HEK293 (cell line): ENCODE data around the gene RNH1.
A peak's percentile ranks its signal among the peaks of the same experiment; 100 is the strongest.

Experiments
- HOXA7 ChIP-seq: sonication (generic); formaldehyde crosslinking; IDR thresholded peaks from 2 replicates; pipeline ENCODE4 v1.8.1; 2022; ENCODE audit warnings: missing genetic modification reagents, borderline replicate concordance
- KLF1 ChIP-seq: fragments of 450-650 bp; formaldehyde crosslinking; IDR thresholded peaks from 2 replicates; pipeline ENCODE4 v1.5.1; 2016; ENCODE audit warnings: missing biosample characterization, missing genetic modification characterization
- KLF10 ChIP-seq: fragments of 450-650 bp; IDR thresholded peaks from 2 replicates; pipeline ENCODE4 v1.5.1; 2018; ENCODE audit warnings: missing biosample characterization, mild to moderate bottlenecking, missing genetic modification characterization
- OSR2 ChIP-seq: fragments of 450-650 bp; formaldehyde crosslinking; IDR thresholded peaks from 2 replicates; pipeline ENCODE4 v1.5.1; 2016; ENCODE audit warnings: missing biosample characterization, missing genetic modification characterization
- OVOL3 ChIP-seq: fragments of 450-650 bp; formaldehyde crosslinking; IDR thresholded peaks from 2 replicates; pipeline ENCODE4 v1.5.1; 2016; ENCODE audit warnings: missing biosample characterization, missing genetic modification characterization
- PRDM1 ChIP-seq: fragments of 450-650 bp; formaldehyde crosslinking; IDR thresholded peaks from 2 replicates; pipeline ENCODE4; 2016; ENCODE audit warnings: missing biosample characterization, missing genetic modification characterization
- SETDB1 ChIP-seq: IDR thresholded peaks from one replicate; pipeline ENCODE4 v1.6.1; 2017; ENCODE audit warnings: mild to moderate bottlenecking, low read length, moderate library complexity, mixed read lengths; ENCODE audit not compliant: insufficient read length
- ZBTB21 ChIP-seq: fragments of 450-650 bp; formaldehyde crosslinking; IDR thresholded peaks from 2 replicates; pipeline ENCODE4 v1.5.1; 2017; ENCODE audit warnings: missing biosample characterization, missing genetic modification characterization
- ZNF112 ChIP-seq: fragments of 450-650 bp; formaldehyde crosslinking; IDR thresholded peaks from 2 replicates; pipeline ENCODE4 v1.5.0; 2017; ENCODE audit warnings: missing biosample characterization, missing genetic modification characterization
- ZNF121 ChIP-seq: fragments of 450-650 bp; formaldehyde crosslinking; IDR thresholded peaks from 2 replicates; pipeline ENCODE4 v1.5.1; 2016; ENCODE audit warnings: missing biosample characterization, missing genetic modification characterization
- ZNF133 ChIP-seq: fragments of 450-650 bp; formaldehyde crosslinking; IDR thresholded peaks from 2 replicates; pipeline ENCODE4 v1.5.1; 2016; ENCODE audit warnings: missing biosample characterization, missing genetic modification characterization
- ZNF157 ChIP-seq: fragments of 450-650 bp; formaldehyde crosslinking; IDR thresholded peaks from 2 replicates; pipeline ENCODE4 v1.5.1; 2016; ENCODE audit warnings: missing biosample characterization, missing genetic modification characterization
- ZNF214 ChIP-seq: fragments of 450-650 bp; formaldehyde crosslinking; IDR thresholded peaks from 2 replicates; pipeline ENCODE4 v1.5.1; 2017; ENCODE audit warnings: missing biosample characterization, mild to moderate bottlenecking, missing genetic modification characterization, borderline replicate concordance
- ZNF23 ChIP-seq: fragments of 450-650 bp; formaldehyde crosslinking; IDR thresholded peaks from 2 replicates; pipeline ENCODE4 v1.5.1; 2016; ENCODE audit warnings: missing biosample characterization, missing genetic modification characterization, borderline replicate concordance
- ZNF311 ChIP-seq: fragments of 450-650 bp; formaldehyde crosslinking; IDR thresholded peaks from 2 replicates; pipeline ENCODE4 v1.5.1; 2017; ENCODE audit warnings: missing biosample characterization, missing genetic modification characterization, borderline replicate concordance
- ZNF350 ChIP-seq: fragments of 450-650 bp; formaldehyde crosslinking; IDR thresholded peaks from 2 replicates; pipeline ENCODE4 v1.5.0; 2017; ENCODE audit warnings: missing biosample characterization, mild to moderate bottlenecking, missing genetic modification characterization
- ZNF37A ChIP-seq: fragments of 450-650 bp; IDR thresholded peaks from 2 replicates; pipeline ENCODE4 v1.5.1; 2018; ENCODE audit warnings: missing biosample characterization, missing genetic modification characterization
- ZNF416 ChIP-seq: fragments of 450-650 bp; formaldehyde crosslinking; IDR thresholded peaks from 2 replicates; pipeline ENCODE4 v1.5.1; 2016; ENCODE audit warnings: missing biosample characterization, missing genetic modification characterization
- ZNF426 ChIP-seq: fragments of 450-650 bp; formaldehyde crosslinking; IDR thresholded peaks from 2 replicates; pipeline ENCODE4 v1.5.1; 2017; ENCODE audit warnings: missing biosample characterization, missing genetic modification characterization, mild to moderate bottlenecking, inconsistent platforms, moderate library complexity
- ZNF501 ChIP-seq: fragments of 450-650 bp; formaldehyde crosslinking; IDR thresholded peaks from 2 replicates; pipeline ENCODE4 v1.5.1; 2016; ENCODE audit warnings: missing biosample characterization, missing genetic modification characterization
- ZNF529 ChIP-seq: fragments of 450-650 bp; formaldehyde crosslinking; IDR thresholded peaks from 2 replicates; pipeline ENCODE4 v1.5.1; 2017; ENCODE audit warnings: missing genetic modification characterization, missing biosample characterization; ENCODE audit not compliant: insufficient replicate concordance
- ZNF549 ChIP-seq: fragments of 450-650 bp; IDR thresholded peaks from 2 replicates; pipeline ENCODE4 v1.5.1; 2018; ENCODE audit warnings: missing biosample characterization, missing genetic modification characterization, mild to moderate bottlenecking, inconsistent platforms, moderate library complexity
- ZNF558 ChIP-seq: fragments of 450-650 bp; formaldehyde crosslinking; IDR thresholded peaks from 2 replicates; pipeline ENCODE4 v1.5.1; 2016; ENCODE audit warnings: missing biosample characterization, missing genetic modification characterization
- ZNF621 ChIP-seq: fragments of 450-650 bp; formaldehyde crosslinking; IDR thresholded peaks from 2 replicates; pipeline ENCODE4 v1.5.1; 2017; ENCODE audit warnings: missing biosample characterization, missing genetic modification characterization
- ZNF654 ChIP-seq: fragments of 450-650 bp; formaldehyde crosslinking; IDR thresholded peaks from 2 replicates; pipeline ENCODE4 v1.5.1; 2016; ENCODE audit warnings: low read depth, missing biosample characterization, missing genetic modification characterization
- ZNF670 ChIP-seq: fragments of 450-650 bp; formaldehyde crosslinking; IDR thresholded peaks from 2 replicates; pipeline ENCODE4 v1.5.1; 2016; ENCODE audit warnings: missing biosample characterization, missing genetic modification characterization, low read depth
- ZNF843 ChIP-seq: fragments of 450-650 bp; formaldehyde crosslinking; IDR thresholded peaks from 2 replicates; pipeline ENCODE4 v1.5.1; 2016; ENCODE audit warnings: missing biosample characterization, missing genetic modification characterization
- ZSCAN16 ChIP-seq: fragments of 450-650 bp; formaldehyde crosslinking; IDR thresholded peaks from 2 replicates; pipeline ENCODE4 v1.5.1; 2016; ENCODE audit warnings: missing biosample characterization, missing genetic modification characterization
- TF ChIP-seq, protein P1 (sequence below): fragments of 450-650 bp; formaldehyde crosslinking; IDR thresholded peaks from 2 replicates; pipeline ENCODE4 v1.5.1; 2016; ENCODE audit warnings: missing biosample characterization, missing genetic modification characterization
- TF ChIP-seq, protein P2 (sequence below): fragments of 450-650 bp; formaldehyde crosslinking; IDR thresholded peaks from 2 replicates; pipeline ENCODE4 v1.5.1; 2016; ENCODE audit warnings: missing biosample characterization, missing genetic modification characterization
- TF ChIP-seq, protein P3 (sequence below): fragments of 450-650 bp; formaldehyde crosslinking; IDR thresholded peaks from 2 replicates; pipeline ENCODE4 v1.5.1; 2016; ENCODE audit warnings: missing biosample characterization, missing genetic modification characterization
- TF ChIP-seq, protein P4 (sequence below): fragments of 450-650 bp; formaldehyde crosslinking; IDR thresholded peaks from 2 replicates; pipeline ENCODE4 v1.5.1; 2017; ENCODE audit warnings: missing biosample characterization, missing genetic modification characterization
- TF ChIP-seq, protein P5 (sequence below): fragments of 450-650 bp; formaldehyde crosslinking; IDR thresholded peaks from 2 replicates; pipeline ENCODE4 v1.5.1; 2016; ENCODE audit warnings: missing biosample characterization, missing genetic modification characterization

Gene RNH1

DNA sequence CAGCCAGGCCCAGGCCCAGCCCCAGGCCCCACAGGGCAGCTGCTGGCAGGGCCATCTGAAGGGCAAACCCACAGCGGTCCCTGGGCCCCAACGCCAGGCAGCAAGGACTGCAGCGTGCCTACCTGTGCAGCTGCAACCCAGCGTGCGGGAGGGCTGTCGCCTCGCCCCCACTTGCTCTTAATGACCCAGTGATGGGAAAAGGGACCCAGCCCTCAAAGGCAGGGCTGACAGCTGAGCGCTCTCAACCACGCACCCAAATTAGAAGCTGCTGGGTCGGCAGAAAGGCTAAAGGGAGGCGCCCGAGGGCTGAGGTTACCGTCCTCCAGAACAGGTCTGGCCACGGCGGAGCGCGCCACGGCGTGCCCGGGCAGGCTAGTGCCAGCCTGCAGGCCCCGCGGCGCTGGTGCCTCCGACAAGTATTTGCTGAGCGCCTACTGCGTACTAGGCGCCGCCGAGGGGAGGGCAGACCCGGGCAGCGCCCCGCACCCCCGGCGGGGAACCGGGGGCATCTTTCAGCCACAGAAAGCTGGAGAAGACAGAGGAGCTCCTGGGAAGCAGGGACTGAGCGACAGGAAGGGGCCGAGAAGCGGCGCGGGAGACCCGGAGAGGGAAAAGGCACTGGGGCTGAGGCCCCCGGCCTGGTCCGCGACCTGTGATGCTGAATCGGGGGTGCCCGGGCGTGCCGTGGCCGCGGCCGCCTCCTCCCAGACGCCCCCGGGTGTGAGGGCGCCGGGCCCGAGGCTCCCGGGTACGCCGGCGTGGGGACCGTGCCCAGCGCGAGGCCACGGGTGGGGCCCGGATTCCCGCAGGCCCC lies 27.6 kb upstream of the RNH1 start (continued):
- TF ChIP-seq, protein P1, sequence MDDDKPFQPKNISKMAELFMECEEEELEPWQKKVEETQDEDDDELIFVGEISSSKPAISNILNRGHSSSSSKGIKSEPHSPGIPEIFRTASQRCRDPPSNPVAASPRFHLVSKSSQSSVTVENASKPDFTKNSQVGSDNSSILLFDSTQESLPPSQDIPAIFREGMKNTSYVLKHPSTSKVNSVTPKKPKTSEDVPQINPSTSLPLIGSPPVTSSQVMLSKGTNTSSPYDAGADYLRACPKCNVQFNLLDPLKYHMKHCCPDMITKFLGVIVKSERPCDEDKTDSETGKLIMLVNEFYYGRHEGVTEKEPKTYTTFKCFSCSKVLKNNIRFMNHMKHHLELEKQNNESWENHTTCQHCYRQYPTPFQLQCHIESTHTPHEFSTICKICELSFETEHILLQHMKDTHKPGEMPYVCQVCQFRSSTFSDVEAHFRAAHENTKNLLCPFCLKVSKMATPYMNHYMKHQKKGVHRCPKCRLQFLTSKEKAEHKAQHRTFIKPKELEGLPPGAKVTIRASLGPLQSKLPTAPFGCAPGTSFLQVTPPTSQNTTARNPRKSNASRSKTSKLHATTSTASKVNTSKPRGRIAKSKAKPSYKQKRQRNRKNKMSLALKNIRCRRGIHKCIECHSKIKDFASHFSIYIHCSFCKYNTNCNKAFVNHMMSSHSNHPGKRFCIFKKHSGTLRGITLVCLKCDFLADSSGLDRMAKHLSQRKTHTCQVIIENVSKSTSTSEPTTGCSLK (tag by site-specific recombination): no peak
- TF ChIP-seq PRDM1 (tag by site-specific recombination) (no peak), ZNF23 (tag by site-specific recombination) (no peak), ZNF654 (tag by site-specific recombination) (no peak), HOXA7 (no peak), ZNF157 (tag by site-specific recombination) (no peak), ZNF311 (tag by site-specific recombination) (no peak), ZNF112 (tag by site-specific recombination) (no peak), ZNF426 (no peak), ZSCAN16 (tag by site-specific recombination) (no peak), ZNF121 (tag by site-specific recombination) (no peak), ZNF549 (no peak), KLF1 (tag by site-specific recombination) (peak; percentile 26; the same call in 1 of the 2 replicates), ZNF133 (tag by site-specific recombination) (no peak), ZNF214 (no peak), ZNF529 (no peak), KLF10 (no peak), OVOL3 (tag by site-specific recombination) (no peak), ZNF670 (tag by site-specific recombination) (no peak), ZBTB21 (tag by site-specific recombination) (no peak), ZNF843 (tag by site-specific recombination) (no peak), ZNF558 (tag by site-specific recombination) (no peak), ZNF350 (tag by site-specific recombination) (no peak), SETDB1 (no peak), ZNF501 (0 out of 2 replicates have a peak, but pooled peaks have one; percentile 21), OSR2 (tag by site-specific recombination) (no peak), ZNF416 (tag by site-specific recombination) (no peak), ZNF37A (tag by site-specific recombination) (no peak), ZNF621 (tag by site-specific recombination) (no peak)
- TF ChIP-seq, protein P2, sequence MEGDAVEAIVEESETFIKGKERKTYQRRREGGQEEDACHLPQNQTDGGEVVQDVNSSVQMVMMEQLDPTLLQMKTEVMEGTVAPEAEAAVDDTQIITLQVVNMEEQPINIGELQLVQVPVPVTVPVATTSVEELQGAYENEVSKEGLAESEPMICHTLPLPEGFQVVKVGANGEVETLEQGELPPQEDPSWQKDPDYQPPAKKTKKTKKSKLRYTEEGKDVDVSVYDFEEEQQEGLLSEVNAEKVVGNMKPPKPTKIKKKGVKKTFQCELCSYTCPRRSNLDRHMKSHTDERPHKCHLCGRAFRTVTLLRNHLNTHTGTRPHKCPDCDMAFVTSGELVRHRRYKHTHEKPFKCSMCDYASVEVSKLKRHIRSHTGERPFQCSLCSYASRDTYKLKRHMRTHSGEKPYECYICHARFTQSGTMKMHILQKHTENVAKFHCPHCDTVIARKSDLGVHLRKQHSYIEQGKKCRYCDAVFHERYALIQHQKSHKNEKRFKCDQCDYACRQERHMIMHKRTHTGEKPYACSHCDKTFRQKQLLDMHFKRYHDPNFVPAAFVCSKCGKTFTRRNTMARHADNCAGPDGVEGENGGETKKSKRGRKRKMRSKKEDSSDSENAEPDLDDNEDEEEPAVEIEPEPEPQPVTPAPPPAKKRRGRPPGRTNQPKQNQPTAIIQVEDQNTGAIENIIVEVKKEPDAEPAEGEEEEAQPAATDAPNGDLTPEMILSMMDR (tag by site-specific recombination): peak; percentile 49; the same call in 1 of the 2 replicates
- TF ChIP-seq, protein P3, sequence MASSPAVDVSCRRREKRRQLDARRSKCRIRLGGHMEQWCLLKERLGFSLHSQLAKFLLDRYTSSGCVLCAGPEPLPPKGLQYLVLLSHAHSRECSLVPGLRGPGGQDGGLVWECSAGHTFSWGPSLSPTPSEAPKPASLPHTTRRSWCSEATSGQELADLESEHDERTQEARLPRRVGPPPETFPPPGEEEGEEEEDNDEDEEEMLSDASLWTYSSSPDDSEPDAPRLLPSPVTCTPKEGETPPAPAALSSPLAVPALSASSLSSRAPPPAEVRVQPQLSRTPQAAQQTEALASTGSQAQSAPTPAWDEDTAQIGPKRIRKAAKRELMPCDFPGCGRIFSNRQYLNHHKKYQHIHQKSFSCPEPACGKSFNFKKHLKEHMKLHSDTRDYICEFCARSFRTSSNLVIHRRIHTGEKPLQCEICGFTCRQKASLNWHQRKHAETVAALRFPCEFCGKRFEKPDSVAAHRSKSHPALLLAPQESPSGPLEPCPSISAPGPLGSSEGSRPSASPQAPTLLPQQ: no peak
- TF ChIP-seq, protein P4, sequence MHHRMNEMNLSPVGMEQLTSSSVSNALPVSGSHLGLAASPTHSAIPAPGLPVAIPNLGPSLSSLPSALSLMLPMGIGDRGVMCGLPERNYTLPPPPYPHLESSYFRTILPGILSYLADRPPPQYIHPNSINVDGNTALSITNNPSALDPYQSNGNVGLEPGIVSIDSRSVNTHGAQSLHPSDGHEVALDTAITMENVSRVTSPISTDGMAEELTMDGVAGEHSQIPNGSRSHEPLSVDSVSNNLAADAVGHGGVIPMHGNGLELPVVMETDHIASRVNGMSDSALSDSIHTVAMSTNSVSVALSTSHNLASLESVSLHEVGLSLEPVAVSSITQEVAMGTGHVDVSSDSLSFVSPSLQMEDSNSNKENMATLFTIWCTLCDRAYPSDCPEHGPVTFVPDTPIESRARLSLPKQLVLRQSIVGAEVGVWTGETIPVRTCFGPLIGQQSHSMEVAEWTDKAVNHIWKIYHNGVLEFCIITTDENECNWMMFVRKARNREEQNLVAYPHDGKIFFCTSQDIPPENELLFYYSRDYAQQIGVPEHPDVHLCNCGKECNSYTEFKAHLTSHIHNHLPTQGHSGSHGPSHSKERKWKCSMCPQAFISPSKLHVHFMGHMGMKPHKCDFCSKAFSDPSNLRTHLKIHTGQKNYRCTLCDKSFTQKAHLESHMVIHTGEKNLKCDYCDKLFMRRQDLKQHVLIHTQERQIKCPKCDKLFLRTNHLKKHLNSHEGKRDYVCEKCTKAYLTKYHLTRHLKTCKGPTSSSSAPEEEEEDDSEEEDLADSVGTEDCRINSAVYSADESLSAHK (tag by site-specific recombination): no peak
- TF ChIP-seq, protein P5, sequence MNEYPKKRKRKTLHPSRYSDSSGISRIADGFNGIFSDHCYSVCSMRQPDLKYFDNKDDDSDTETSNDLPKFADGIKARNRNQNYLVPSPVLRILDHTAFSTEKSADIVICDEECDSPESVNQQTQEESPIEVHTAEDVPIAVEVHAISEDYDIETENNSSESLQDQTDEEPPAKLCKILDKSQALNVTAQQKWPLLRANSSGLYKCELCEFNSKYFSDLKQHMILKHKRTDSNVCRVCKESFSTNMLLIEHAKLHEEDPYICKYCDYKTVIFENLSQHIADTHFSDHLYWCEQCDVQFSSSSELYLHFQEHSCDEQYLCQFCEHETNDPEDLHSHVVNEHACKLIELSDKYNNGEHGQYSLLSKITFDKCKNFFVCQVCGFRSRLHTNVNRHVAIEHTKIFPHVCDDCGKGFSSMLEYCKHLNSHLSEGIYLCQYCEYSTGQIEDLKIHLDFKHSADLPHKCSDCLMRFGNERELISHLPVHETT (tag by site-specific recombination): no peak
